Stimulated activated CD8-positive, alpha-beta memory T cell treated with anti-CD3 and anti-CD28 coated beads, Interleukin-4, amount 100 ng/mL, for 48 hours (primary cell): Measurements from ENCODE around the gene ELANE.
"Not testable (repeated sequence)": the region's sequence is repeated elsewhere in the genome, so short reads cannot be mapped to it uniquely, and the experiment has no call there.

ENCODE experiments used
- DNase-seq: peaks from one replicate; pipeline ENCODE4 v3.0.0-alpha.2; 2020

The ELANE gene

GRCh38 chr19:814152-815078 is 37.7 kb upstream of the ELANE start:
- DNase-seq: no peak

GRCh38 chr19:815079-815774 is 36.9 kb upstream of the ELANE start:
- DNase-seq: no peak

- no peak for DNase-seq
Observed at GRCh38 chr19:815775-816499, 36.2 kb upstream of the ELANE start.

- DNase-seq: no peak
Observed at GRCh38 chr19:816500-816857, 35.6 kb upstream of the ELANE start.

- not testable (repeated sequence) for DNase-seq
Observed at GRCh38 chr19:820212-820611, 31.9 kb upstream of the ELANE start.

GRCh38 chr19:821231-821824 is 30.8 kb upstream of the ELANE start:
- DNase-seq: no peak

GRCh38 chr19:821825-822503 is 30.1 kb upstream of the ELANE start, which contains the start of gene PLPPR3:
PLPPR3 (minus strand) TSS chr19:821955; CDS start chr19:821559, 396 bp downstream.
- no peak for DNase-seq

GRCh38 chr19:823565-824121 is 28.5 kb upstream of the ELANE start:
- no peak for DNase-seq

GRCh38 chr19:824885-825284 is 27.2 kb upstream of the ELANE start:
- DNase-seq: no peak

- DNase-seq: no peak
Observed at GRCh38 chr19:825897-826644, 26.0 kb upstream of the ELANE start.

GRCh38 chr19:827314-827709 is 24.8 kb upstream of the ELANE start:
- no peak for DNase-seq

GRCh38 chr19:827710-828321 is 24.3 kb upstream of the ELANE start, which contains the start of gene AZU1:
AZU1 (plus strand) TSS chr19:827837; CDS start chr19:827847, 10 bp downstream.
- DNase-seq: no peak

- DNase-seq: no peak
Observed at GRCh38 chr19:829129-829758, 22.9 kb upstream of the ELANE start.

- DNase-seq: no peak
Observed at GRCh38 chr19:831407-832369, 20.4 kb upstream of the ELANE start.

GRCh38 chr19:834216-834615 is 17.9 kb upstream of the ELANE start:
- no peak for DNase-seq

GRCh38 chr19:835210-835810 is 16.8 kb upstream of the ELANE start:
- DNase-seq: no peak

GRCh38 chr19:840519-841206 is 11.4 kb upstream of the ELANE start, which contains the start of gene PRTN3:
PRTN3 (plus strand) TSS chr19:840999; CDS start chr19:841009, 10 bp downstream.
- DNase-seq: no peak

- DNase-seq: not testable (repeated sequence)
Observed at GRCh38 chr19:842802-843179, 9.3 kb upstream of the ELANE start.
